ENCODE results near the gene METAP1. TPM values are rescaled to one million over a fixed set of nuclear protein-coding genes. Genes with fewer than 3 reads are reported as not detected.

METAP1 gene
- total and polyA plus RNA-seq, 2 of the 4 experiments (the other 2 are of a cell fraction): 43.7 to 47.9 TPM

DNA sequence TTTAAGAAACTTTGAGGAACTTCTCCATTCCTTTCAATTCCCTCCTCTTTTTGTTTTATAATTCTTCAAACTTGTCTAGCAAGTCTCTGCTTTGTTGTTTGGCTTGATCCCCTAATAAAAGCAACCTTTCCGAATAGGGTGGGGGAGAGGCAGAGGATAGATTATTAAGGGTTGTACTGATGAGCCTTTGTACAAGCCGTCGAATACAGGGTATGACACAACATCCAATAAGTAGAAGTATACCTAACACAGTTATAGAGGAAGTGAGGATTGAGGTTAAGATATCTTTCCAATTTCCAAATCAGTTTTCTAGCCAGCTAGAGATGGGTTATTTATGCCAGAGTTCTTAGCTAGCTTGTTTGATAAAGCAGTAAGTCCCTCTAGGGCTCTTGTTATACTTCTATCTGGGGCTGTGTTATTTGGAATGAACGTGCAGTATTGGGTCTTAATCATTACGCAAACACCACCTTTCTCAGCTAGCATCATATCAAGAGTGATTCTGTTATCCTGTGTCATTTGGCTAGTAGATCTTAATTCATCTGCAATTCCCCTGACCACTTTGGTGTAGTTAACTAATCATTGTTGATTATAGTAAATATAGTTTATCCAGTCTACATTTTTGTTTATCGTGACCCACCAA is 18.5 kb downstream of the METAP1 start:
- no peak overlapping the region for H3K14ac ChIP-seq (replicated peaks; ENCODE audit: low read depth, low read length)
- H3K27ac ChIP-seq (ENCODE audit: insufficient read depth, low read length): no peak overlapping the region
- H3K4me1 ChIP-seq (ENCODE audit: control insufficient read depth, insufficient read depth, low read length): peaks cover 1% of the 10 kb centered on the region; the same call in 1 of the 2 replicates
- ChIA-PET CTCF (no interaction called here), POLR2A (ENCODE audit: unreplicated experiment) (no interaction called here)
- 0 out of 2 replicates have a peak overlapping the region, but pooled peaks have one; percentile 35 for H3K18ac ChIP-seq (ENCODE audit: low read depth, low read length)
- no peak for DNase-seq
- intact Hi-C loops (cut with micrococcal nuclease): no loop called here
- no peak overlapping the region for H2AK5ac ChIP-seq (ENCODE audit: low read depth, low read length)
- H2AK9ac ChIP-seq (replicated peaks; ENCODE audit: low read depth, low read length, poor library complexity): no peak overlapping the region
- no peak overlapping the region for H3K4ac ChIP-seq (ENCODE audit: low read depth, low read length)
- no peak overlapping the region for H2BK20ac ChIP-seq (ENCODE audit: low read depth, low read length)
- 0 out of 4 replicates have a peak overlapping the region, but pooled peaks of 1 of the 2 experiments have one; percentile 20 for H4K8ac ChIP-seq (ENCODE audit: low read depth in 2 of 2, low read length in 2 of 2)
- no peaks in the 10 kb centered on the region for H3K27me3 ChIP-seq (ENCODE audit: control insufficient read depth, insufficient read depth, low read length)
- peaks cover 22 to 59% of the 10 kb centered on the region in 2 experiments for H3K79me1 ChIP-seq (ENCODE audit: low read depth in 1 of 2, low read length in 2 of 2)
- no TSS peak for BruUV-seq (replicated peaks)
- dilution Hi-C loops (cut with HindIII; ENCODE audit: low sequenced_read_pairs, unreplicated experiment): no loop called here
- peaks cover 3% of the 10 kb centered on the region; the same call in 1 of the 2 replicates for H3K36me3 ChIP-seq (ENCODE audit: control insufficient read depth, insufficient read depth, low read length)
- no peak overlapping the region for H4K91ac ChIP-seq (ENCODE audit: insufficient read depth, low read depth, low read length)
- peaks cover 10% of the 10 kb centered on the region; the same call in 1 of the 2 replicates for H4K20me1 ChIP-seq (ENCODE audit: insufficient read depth, low read length)
- H3K56ac ChIP-seq (ENCODE audit: extremely low read depth, insufficient read depth, low read length): no peak overlapping the region
- whole genome bisulfite sequencing, 2 experiments (ENCODE audit: extremely low coverage in 2 of 2, insufficient read length in 1 of 2): no CpG with 5 or more reads among the region's 6 CpGs
- no peak overlapping the region for H3K23ac ChIP-seq (ENCODE audit: low read depth, low read length)
- no peak overlapping the region for H3K9ac ChIP-seq (ENCODE audit: low read depth, low read length)
- no peak overlapping the region for H2BK15ac ChIP-seq (ENCODE audit: low read depth, low read length)
- H3K9me1 ChIP-seq (ENCODE audit: insufficient read depth, low read length): no peaks in the 10 kb centered on the region
- H2AFZ ChIP-seq (replicated peaks; ENCODE audit: low read length, poor library complexity): no peak overlapping the region
- peak overlapping the region; percentile 14; the same call in 1 of the 2 replicates for H2BK120ac ChIP-seq (ENCODE audit: low read depth, low read length)
- in situ Hi-C loops (cut with MboI; ENCODE audit: low sequenced_read_pairs): no loop called here
- H3K4me3 ChIP-seq (ENCODE audit: insufficient read depth, low read depth, low read length): no peak overlapping the region
- H3K4me2 ChIP-seq (ENCODE audit: low read depth, low read length): no peak overlapping the region
- TF ChIP-seq CHD1 (IDR thresholded peaks at IDR 0.05; ENCODE audit: low read depth, low read length) (no peak), MAZ (IDR thresholded peaks at IDR 0.05; ENCODE audit: borderline replicate concordance, low read depth, low read length) (no peak), SMC3 (IDR thresholded peaks at IDR 0.05; ENCODE audit: low read depth, low read length) (no peak), FOS (IDR thresholded peaks at IDR 0.05; ENCODE audit: low read depth, low read length) (no peak), RAD21 (IDR thresholded peaks at IDR 0.05; ENCODE audit: low read length) (no peak), USF2 (IDR thresholded peaks at IDR 0.05; ENCODE audit: low read depth, low read length) (no peak), RFX5 (IDR thresholded peaks at IDR 0.05; ENCODE audit: low read depth, low read length) (no peak), MXI1 (IDR thresholded peaks at IDR 0.05; ENCODE audit: borderline replicate concordance, low read depth, low read length) (no peak), POLR2A (IDR thresholded peaks at IDR 0.05; ENCODE audit: low read depth, low read length) (no peak), BHLHE40 (IDR thresholded peaks at IDR 0.05; ENCODE audit: low read depth, low read length) (no peak)
- H4K5ac ChIP-seq (ENCODE audit: low read depth, low read length): no peak overlapping the region
- peaks cover 2% of the 10 kb centered on the region; the same call in 1 of the 2 replicates for H3K9me3 ChIP-seq (ENCODE audit: control insufficient read depth, insufficient read depth, low read length)
- peak overlapping the region; percentile 38 for H2BK5ac ChIP-seq (ENCODE audit: low read depth, low read length, poor library complexity, severe bottlenecking)
- ATAC-seq (ENCODE audit: low read depth): no peak
